Stimulated activated naive CD8-positive, alpha-beta T cell treated with anti-CD3 and anti-CD28 coated beads, Interleukin-15, Interleukin-2, amounts not matched to agents 100 ng/mL and 50 ng/mL, for 24 hours (primary cell): ENCODE measurements around the gene SH3BP1.
"Not testable (repeated sequence)": the region's sequence is repeated elsewhere in the genome, so short reads cannot be mapped to it uniquely, and the experiment has no call there.

ENCODE experiments used
- H3K27ac Mint-ChIP-seq: one replicate; pipeline ENCODE4 v1.8.0; 2021; ENCODE audit warnings: mild to moderate bottlenecking, mixed read lengths
- H3K27me3 Mint-ChIP-seq: one replicate; pipeline ENCODE4 v1.8.0; 2021; ENCODE audit warnings: mixed read lengths
- H3K36me3 Mint-ChIP-seq: one replicate; pipeline ENCODE4 v1.8.0; 2021; ENCODE audit warnings: low read depth, mixed read lengths
- H3K4me1 Mint-ChIP-seq: one replicate; pipeline ENCODE4 v1.8.0; 2021; ENCODE audit warnings: low read depth, mixed read lengths
- H3K4me3 Mint-ChIP-seq: one replicate; pipeline ENCODE4 v1.8.0; 2021; ENCODE audit warnings: mild to moderate bottlenecking, mixed read lengths
- H3K9me3 Mint-ChIP-seq: one replicate; pipeline ENCODE4 v1.8.0; 2021; ENCODE audit warnings: mixed read lengths

SH3BP1 gene

GRCh38 chr22:37639070-37639760 is at the start of gene SH3BP1:
SH3BP1 (plus strand) TSS chr22:37639669; CDS start chr22:37639788, 119 bp downstream.
- H3K27me3 Mint-ChIP-seq, result no peaks in the 10 kb centered on the region
- no peaks in the 10 kb centered on the region for H3K9me3 Mint-ChIP-seq
- peak within 1 kb of the TSS; percentile 95 for H3K27ac Mint-ChIP-seq
- H3K4me1 Mint-ChIP-seq, result peaks cover 68% of the 10 kb centered on the region
- H3K4me3 Mint-ChIP-seq, result peak within 1 kb of the TSS; percentile 92
- peaks cover 15% of the 10 kb centered on the region for H3K36me3 Mint-ChIP-seq

- H3K9me3 Mint-ChIP-seq, H3K4me3 Mint-ChIP-seq, H3K27ac Mint-ChIP-seq, H3K36me3 Mint-ChIP-seq, H3K27me3 Mint-ChIP-seq: not testable (repeated sequence)
- H3K4me1 Mint-ChIP-seq, result peaks cover 11% of the 10 kb centered on the region
Observed at GRCh38 chr22:37591081-37591480, 48.4 kb upstream of the SH3BP1 start.

- no peaks in the 10 kb centered on the region for H3K9me3 Mint-ChIP-seq
- H3K4me1 Mint-ChIP-seq, result peaks cover 11% of the 10 kb centered on the region
- no peaks in the 10 kb centered on the region for H3K36me3 Mint-ChIP-seq
- peak overlapping the region; percentile 74 for H3K4me3 Mint-ChIP-seq
- H3K27ac Mint-ChIP-seq, result peak overlapping the region; percentile 79
- no peaks in the 10 kb centered on the region for H3K27me3 Mint-ChIP-seq
Observed at GRCh38 chr22:37591823-37592404, 47.6 kb upstream of the SH3BP1 start.

- Mint-ChIP-seq H3K4me3 (no peak overlapping the region), H3K27me3 (no peaks in the 10 kb centered on the region), H3K27ac (no peak overlapping the region), H3K9me3 (no peaks in the 10 kb centered on the region), H3K4me1 (peaks cover 11% of the 10 kb centered on the region), H3K36me3 (no peaks in the 10 kb centered on the region)
Observed at GRCh38 chr22:37594237-37594636, 45.2 kb upstream of the SH3BP1 start.

- Mint-ChIP-seq H3K27me3 (no peaks in the 10 kb centered on the region), H3K27ac (no peak overlapping the region), H3K36me3 (no peaks in the 10 kb centered on the region), H3K4me1 (peaks cover 9% of the 10 kb centered on the region), H3K4me3 (no peak overlapping the region), H3K9me3 (no peaks in the 10 kb centered on the region)
Observed at GRCh38 chr22:37599153-37599552, 40.3 kb upstream of the SH3BP1 start.

- Mint-ChIP-seq H3K27ac (no peak overlapping the region), H3K4me3 (no peak overlapping the region), H3K27me3 (peaks cover 3% of the 10 kb centered on the region), H3K9me3 (no peaks in the 10 kb centered on the region), H3K4me1 (peaks cover 23% of the 10 kb centered on the region), H3K36me3 (no peaks in the 10 kb centered on the region)
Observed at GRCh38 chr22:37601203-37601539, 38.3 kb upstream of the SH3BP1 start.

- Mint-ChIP-seq H3K4me3 (no peak overlapping the region), H3K27me3 (peaks cover 3% of the 10 kb centered on the region), H3K36me3 (no peaks in the 10 kb centered on the region), H3K27ac (no peak overlapping the region), H3K9me3 (no peaks in the 10 kb centered on the region), H3K4me1 (peaks cover 24% of the 10 kb centered on the region)
Observed at GRCh38 chr22:37601540-37602442, 37.7 kb upstream of the SH3BP1 start.

- H3K27ac Mint-ChIP-seq, H3K4me3 Mint-ChIP-seq, H3K27me3 Mint-ChIP-seq, H3K36me3 Mint-ChIP-seq, H3K9me3 Mint-ChIP-seq: not testable (repeated sequence)
- peaks cover 33% of the 10 kb centered on the region for H3K4me1 Mint-ChIP-seq
Observed at GRCh38 chr22:37602546-37603277, 36.8 kb upstream of the SH3BP1 start.

- no peak overlapping the region for H3K27ac Mint-ChIP-seq
- no peak overlapping the region for H3K4me3 Mint-ChIP-seq
- no peaks in the 10 kb centered on the region for H3K9me3 Mint-ChIP-seq
- H3K4me1 Mint-ChIP-seq, result peaks cover 40% of the 10 kb centered on the region
- peaks cover 3% of the 10 kb centered on the region for H3K27me3 Mint-ChIP-seq
- no peaks in the 10 kb centered on the region for H3K36me3 Mint-ChIP-seq
Observed at GRCh38 chr22:37604074-37604473, 35.4 kb upstream of the SH3BP1 start.

GRCh38 chr22:37604875-37605274 is 34.6 kb upstream of the SH3BP1 start:
- peaks cover 3% of the 10 kb centered on the region for H3K27me3 Mint-ChIP-seq
- peaks cover 46% of the 10 kb centered on the region for H3K4me1 Mint-ChIP-seq
- no peaks in the 10 kb centered on the region for H3K9me3 Mint-ChIP-seq
- no peak overlapping the region for H3K4me3 Mint-ChIP-seq
- peak overlapping the region; percentile 16 for H3K27ac Mint-ChIP-seq
- no peaks in the 10 kb centered on the region for H3K36me3 Mint-ChIP-seq

GRCh38 chr22:37607010-37607934 is 32.2 kb upstream of the SH3BP1 start:
- Mint-ChIP-seq H3K27me3 (peaks cover 3% of the 10 kb centered on the region), H3K27ac (peak overlapping the region; percentile 99), H3K4me1 (peaks cover 55% of the 10 kb centered on the region), H3K9me3 (no peaks in the 10 kb centered on the region), H3K36me3 (peaks cover 4% of the 10 kb centered on the region), H3K4me3 (peak overlapping the region; percentile 95)

- Mint-ChIP-seq H3K4me3 (peak overlapping the region; percentile 95), H3K9me3 (no peaks in the 10 kb centered on the region), H3K36me3 (peaks cover 4% of the 10 kb centered on the region), H3K27me3 (peaks cover 3% of the 10 kb centered on the region), H3K4me1 (peaks cover 55% of the 10 kb centered on the region), H3K27ac (peak overlapping the region; percentile 99)
Observed at GRCh38 chr22:37607935-37608476, 31.5 kb upstream of the SH3BP1 start.

- Mint-ChIP-seq H3K4me1 (peaks cover 55% of the 10 kb centered on the region), H3K36me3 (peaks cover 4% of the 10 kb centered on the region), H3K27me3 (peaks cover 3% of the 10 kb centered on the region), H3K4me3 (peak within 1 kb of the TSS; percentile 95), H3K27ac (peak within 1 kb of the TSS; percentile 99), H3K9me3 (no peaks in the 10 kb centered on the region)
Observed at GRCh38 chr22:37608477-37609239, 30.8 kb upstream of the SH3BP1 start, which contains the start of gene GGA1. GGA1 (plus strand) TSS chr22:37608834; CDS start chr22:37608861, 27 bp downstream.
